GM21360 (cell line): Measurements from ENCODE around the gene ASPG.

Experiments used
- ATAC-seq: cut with Tn5 transposase; IDR thresholded peaks from one replicate; pipeline ENCODE4 v1.9.1; 2021; ENCODE audit warnings: mild to moderate bottlenecking, moderate library complexity; ENCODE audit not compliant: unreplicated experiment

The ASPG gene

GRCh38 chr14:104115131-104115600 is 29.7 kb downstream of the ASPG start:
- no peak for ATAC-seq

GRCh38 chr14:104115691-104116287 is 30.3 kb downstream of the ASPG start:
- ATAC-seq, result no peak

GRCh38 chr14:104116288-104116755 is 30.8 kb downstream of the ASPG start:
- no peak for ATAC-seq

DNA sequence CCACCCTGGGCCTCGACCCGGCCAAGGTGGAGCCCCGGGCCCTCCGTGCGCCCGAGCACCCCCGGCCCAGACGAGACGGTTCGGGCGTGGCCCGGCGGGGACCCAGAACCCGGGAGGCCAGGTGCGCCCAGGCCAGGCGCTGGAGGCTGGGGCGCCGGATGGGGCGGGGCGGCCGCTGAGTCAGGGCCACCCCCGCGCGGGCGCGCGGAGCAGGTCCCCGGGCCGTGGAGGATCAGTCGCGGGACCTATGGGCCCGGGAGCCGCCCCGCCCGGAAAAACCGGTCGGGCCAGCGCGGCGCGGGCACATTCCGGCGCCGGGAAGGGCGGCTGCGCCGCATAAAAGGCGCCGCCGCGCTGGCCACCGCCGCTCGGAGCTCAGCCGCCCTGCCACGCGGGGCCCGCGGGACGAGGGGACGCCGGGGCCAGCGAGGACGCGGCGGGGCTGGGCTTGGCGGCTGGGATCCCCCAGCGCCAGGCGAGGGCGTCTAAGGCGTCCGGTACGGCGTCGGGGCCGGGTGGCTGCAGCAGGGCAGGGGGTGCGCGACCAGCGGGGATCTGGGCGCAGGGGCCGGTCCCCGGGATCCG is 31.3 kb downstream of the ASPG start:
- ATAC-seq, result no peak

DNA sequence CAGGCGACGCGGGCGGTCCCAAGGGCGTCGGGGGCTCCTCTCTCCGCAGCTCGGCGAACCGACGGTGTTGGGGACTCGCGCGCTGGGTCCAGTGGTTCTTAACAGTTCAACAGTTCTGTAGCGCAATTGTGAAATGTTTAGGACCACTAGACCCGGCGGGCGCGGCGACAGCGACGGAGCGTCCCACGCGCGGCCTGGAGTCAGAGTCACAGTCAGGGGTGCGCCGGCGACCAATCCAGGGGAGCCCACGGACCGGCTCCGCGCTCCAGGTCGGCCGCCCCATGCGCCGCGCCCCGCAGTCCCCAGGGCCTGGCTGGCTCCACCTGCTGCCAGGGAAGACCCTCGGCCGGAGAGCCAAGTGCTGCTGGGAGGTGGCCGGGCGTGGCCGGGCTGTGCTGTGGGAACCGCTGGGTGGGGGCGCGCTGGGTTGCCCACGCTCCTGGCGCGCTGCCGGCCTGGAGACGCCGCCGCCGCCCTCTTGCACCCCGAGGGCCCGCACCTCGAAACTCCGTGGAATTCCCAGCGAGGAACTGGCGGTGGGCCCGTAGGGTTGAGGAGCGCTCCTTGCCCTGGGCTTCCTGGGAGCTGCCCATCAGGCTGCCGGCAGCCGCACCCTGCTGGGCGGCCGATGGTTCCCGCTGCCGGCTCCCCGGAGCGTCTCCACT is 32.0 kb downstream of the ASPG start:
- no peak for ATAC-seq

GRCh38 chr14:104118006-104118844 is 32.7 kb downstream of the ASPG start:
- ATAC-seq, result no peak

- no peak for ATAC-seq
Observed at GRCh38 chr14:104119119-104119487, 33.6 kb downstream of the ASPG start.

- ATAC-seq, result no peak
Observed at GRCh38 chr14:104119488-104120251, 34.2 kb downstream of the ASPG start.

- no peak for ATAC-seq
Observed at GRCh38 chr14:104120281-104120741, 34.8 kb downstream of the ASPG start.

DNA sequence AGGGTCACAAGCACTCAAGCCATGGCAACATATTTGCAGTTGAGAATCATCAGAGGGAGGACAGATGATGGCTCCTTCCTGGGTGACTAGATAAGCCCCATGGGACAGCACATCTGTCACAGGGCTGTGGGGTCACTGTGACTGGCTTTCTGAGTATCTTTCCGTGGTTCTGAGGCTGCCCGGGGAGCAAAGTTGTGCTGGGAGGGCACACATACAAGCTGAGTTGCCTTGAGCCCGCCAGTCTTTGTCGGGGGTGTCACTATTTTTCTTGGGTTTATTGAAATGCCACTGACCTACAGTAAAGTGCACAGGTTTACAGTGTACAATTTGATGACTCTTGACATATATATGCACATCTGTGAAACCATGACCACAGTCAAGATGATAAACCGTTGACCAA is 35.6 kb downstream of the ASPG start:
- no peak for ATAC-seq

DNA sequence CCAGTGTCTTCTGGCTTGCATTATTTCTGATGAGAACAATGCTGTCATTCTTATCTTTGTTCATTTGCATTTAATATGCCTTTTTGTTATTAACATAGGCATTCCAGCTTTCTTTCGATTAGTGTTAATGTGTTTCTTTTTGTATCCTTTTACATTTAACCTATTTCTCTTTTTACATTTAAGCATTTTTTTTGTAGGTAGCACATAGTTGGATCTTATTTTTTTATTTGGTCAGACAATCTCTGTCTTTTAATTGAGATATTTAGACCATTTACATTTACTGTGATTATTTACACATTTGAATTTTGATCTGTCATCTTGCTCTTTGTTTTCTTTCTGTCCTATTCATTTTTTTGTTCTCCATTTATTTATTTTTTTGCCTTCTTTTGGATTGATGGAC is 38.4 kb downstream of the ASPG start:
- ATAC-seq, result no peak

GRCh38 chr14:104125011-104125410 is 39.5 kb downstream of the ASPG start:
- ATAC-seq, result no peak

DNA sequence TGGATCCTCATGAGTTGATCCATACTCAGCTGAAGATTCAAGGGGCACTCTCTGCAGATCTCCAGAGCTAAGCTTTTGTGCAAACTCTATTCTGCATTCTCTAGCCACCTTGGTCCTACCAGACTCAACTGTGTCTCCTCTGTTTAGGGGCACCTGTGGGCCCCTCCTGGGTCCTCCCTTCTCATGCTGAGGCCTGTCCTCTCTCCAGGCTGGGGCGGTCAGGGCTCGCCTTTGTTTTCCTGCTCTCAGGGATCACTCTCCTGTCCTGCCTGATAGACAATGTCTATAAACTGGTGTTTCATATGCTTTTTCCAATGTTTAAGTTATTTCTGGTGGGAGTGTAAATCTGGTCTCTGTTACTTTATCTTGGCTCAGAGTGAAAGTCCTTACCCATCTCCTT is 41.3 kb downstream of the ASPG start:
- ATAC-seq, result no peak

GRCh38 chr14:104128981-104129380 is 43.5 kb downstream of the ASPG start:
- no peak for ATAC-seq

DNA sequence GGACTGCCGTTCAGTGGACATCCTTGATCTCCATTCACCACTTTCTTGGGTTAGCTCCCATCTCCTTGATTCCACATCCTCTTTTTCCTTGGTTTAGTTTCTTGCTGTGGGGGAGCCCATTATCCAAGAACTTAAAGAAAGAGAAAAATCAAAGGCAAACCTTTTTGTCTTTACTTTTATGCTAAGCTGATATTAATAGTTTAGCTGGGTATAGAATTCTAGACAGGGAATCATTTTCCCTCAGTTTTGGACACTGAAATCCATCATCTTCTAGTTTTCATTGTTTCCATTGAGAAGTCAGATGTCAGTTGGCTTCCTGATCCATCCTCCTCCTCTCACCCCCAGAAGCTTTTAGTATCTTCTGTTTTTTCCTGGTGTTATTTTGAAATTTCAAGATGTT is 44.1 kb downstream of the ASPG start:
- no peak for ATAC-seq

DNA sequence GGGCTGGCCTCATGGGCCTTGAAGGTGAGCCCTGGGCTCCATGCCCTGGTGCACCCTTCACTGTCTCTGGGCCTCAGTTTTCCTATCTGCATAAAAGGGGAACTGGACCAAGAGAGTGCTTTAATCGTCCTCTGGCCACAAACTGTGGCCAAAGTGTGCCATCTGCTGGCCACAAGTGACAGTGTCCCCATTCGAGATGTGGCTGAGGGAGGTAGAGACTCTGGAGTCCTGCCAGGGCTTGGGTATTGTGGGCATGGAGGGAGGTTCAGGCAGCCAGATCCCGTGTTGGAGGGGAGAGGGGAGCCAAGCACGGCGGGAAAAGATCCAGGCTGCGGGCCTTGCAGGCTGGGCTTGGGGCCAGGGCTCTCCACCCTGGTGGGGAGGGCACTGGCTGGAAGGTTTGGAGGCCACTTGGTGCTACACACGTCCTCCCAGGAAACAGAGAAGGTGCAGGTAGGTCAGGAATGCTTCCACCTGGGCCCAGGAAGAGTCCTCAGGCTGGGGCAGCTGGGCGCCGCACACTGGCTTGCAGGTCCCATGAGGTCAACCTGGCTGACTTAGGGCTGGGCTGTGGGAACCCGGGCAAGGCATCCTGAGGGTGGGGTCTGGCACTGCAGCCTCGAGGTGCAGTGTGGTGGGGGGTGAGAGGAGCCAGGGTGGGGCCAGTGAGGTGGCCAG is 45.6 kb downstream of the ASPG start:
- no peak for ATAC-seq

DNA sequence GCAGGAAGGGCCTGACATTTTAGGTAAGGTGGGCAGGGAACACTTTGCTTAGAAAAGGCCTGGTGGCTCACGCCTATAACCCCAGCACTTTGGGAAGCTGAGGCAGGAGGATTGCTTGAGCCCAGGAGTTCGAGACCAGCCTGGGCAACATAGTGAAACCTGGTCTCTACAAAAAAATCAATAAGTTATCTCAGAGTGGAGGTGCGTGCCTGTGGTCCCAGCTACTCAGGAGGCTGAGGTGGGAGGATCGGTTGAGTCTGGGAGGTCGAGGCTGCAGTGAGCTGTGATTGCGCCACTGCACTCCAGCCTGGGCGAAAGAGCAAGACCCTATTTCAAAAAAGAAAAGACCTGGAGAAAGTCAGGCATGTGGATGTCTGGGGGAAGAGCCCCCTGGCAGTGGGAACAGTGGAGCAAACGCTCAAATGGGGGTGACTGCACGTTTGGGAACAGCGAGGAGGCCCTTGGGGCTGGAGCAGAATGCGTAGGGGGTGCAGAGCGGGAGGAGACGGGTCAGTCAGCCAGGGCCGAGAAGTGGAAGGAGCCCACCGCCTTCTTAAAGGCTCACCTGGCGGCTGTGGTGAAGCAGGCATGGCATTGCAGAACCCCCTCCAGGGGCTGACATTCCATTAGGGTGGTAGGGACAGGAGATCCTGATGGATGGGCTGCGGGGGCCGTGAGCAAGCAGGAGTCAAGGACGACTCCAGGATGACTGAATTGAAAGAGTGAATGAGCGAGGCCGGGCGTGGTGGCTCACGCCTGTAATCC is 46.6 kb downstream of the ASPG start:
- ATAC-seq, result no peak

GRCh38 chr14:104132981-104133380 is 47.5 kb downstream of the ASPG start:
- ATAC-seq, result no peak

DNA sequence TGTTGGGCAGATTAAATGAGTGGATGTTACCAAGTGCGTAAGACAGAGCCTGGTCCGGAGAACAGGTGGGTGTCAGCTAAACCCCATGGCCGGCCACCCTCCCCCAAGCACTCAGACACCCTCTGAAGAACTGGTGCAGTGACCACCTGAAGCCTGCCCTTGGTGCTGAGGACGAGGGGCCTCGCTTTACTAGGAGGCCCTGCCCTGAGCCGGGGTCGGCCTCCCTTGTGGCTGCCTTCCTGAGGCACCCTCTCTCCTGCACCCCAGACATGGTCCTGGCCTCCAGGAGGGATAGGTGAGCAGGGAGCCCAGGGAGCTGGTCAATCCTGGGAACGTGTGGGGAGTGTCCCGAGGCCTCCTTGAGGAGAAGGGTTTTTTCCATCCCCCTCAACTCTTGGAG is 48.0 kb downstream of the ASPG start:
- ATAC-seq, result no peak
